DMS53 (cell line): ENCODE measurements around the gene ITGA4.

Source experiments
- DNase-seq: peaks from one replicate; lab custom pipeline; 2025; lab: John Stamatoyannopoulos, UW

ITGA4 gene

DNA sequence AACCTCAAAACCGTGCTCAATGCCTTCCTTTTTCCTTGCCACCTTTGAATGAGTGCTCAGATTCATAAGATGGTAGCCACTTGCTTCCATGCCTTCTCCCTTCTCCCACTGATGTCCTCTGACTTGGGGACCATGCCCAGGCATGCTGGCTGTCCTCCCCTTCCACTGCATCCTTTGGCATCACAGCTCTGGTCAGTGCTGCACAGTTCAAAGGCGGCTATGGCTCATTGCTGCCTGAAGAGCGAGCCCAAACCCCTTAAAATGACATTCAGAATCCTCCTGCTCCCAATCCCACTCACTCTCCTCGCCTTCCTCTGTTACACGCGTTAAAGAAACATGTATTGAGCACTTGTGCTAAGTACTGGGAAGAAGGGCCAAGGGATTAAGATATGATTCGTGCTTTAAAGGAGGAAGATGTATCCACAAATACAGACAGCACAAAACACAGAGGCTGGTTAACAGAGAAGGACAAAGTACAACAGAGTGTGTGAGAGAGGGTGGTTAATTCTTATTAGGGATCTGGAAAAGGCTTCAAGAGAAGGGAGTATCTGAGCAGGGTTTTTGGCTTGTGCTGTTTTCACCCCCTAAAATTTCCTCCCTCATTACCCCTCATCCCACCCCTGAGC is 118.0 kb downstream of the ITGA4 start:
- peak; percentile 30 for DNase-seq

DNA sequence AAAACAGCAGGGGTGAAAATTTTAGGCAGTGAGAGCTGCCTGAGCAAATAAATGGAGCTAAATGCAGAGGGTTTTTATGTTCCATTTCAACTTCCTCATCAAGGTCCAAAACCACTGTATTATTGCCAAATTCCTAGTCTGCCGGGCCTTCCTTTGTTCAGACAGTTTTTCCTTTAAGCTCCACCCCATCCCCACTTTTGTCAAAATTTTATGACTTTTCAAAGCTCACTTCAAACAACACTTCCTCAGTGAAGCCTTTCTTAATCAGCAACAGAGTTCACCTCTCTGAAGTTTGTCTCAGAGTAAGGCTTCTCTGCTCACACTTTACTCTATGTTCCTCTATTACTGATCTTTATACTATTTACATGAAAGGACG is 118.5 kb downstream of the ITGA4 start:
- no peak for DNase-seq

DNA sequence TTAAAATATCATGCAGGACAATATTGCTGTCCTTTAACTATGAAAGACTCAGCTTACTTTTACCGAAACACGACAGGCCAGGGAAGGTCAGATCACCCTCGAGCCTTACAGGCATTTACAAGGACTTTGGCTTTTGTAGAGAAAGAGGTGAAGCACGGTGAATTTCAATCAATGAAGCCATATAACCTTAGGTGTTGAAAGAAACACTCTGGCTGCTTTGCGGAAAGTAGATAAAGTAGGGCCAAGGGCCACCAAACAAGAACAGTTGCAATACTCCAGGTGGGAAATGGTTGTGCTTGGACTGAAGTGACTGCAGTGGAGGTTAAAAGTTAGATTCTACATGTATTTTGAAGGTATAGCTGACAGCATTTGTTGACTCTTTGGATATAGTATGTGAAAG is 119.2 kb downstream of the ITGA4 start:
- DNase-seq: no peak

DNA sequence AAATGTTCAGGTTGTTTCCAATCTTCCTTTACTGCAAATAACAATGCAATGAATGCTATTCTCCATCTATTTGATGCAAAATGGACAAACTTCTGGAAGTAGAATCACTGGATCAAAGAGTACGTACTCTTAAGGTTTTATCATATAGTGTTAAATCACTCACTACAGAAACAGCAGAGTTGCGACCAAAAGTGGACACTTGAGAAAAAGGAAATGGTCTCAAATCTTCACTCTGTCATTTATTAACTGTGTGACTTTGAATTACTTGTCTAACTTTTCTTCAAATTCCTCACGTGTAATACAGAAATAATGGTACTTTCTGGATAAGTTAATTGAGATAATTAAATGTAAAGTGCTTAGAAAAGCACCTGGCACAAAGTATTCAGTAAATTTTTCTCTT is 121.6 kb downstream of the ITGA4 start:
- no peak for DNase-seq

DNA sequence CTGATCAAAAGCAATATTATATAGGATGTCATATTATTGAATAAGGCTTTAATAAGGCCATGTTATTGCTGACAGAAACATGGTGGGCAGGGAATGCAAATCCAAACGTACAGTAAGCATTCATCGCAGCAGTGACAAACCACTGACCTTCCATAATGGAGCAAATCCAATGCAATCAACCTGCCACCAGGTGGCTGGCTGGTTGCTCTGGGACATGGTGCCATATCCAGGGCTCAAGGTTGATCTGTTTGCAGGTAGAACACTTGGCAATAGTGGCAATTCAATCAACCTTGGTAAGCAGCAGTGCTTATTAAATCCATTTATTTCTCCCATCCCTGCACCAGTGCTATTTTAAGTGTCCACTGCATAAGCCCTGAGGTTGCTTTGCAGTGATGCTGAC is 124.3 kb downstream of the ITGA4 start:
- peak; percentile 78 for DNase-seq

DNA sequence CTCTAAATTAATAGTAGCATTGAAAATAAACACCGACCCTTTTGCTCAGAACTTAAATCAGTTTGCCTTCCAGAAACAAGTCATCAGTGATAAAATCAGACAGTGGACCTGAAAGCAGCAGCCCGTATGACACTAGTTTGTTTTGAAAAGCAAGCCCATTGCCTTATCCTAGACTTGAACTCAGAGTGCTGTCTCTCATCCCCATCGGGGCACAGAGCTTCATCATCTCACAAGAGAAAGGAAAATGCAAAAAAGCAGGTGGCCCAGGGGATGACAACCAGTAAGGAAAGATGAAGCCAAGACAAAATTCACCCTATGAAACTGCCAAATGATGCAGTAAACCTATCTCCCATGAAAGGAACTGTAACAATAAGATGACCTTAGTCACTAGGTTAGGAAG is 128.5 kb downstream of the ITGA4 start:
- peak; percentile 59 for DNase-seq
